A549 treated with AZD9567 at 1 μM for 4 hours (cell line): ENCODE measurements around the gene INAFM2. TPM values are rescaled to one million over a fixed set of nuclear protein-coding genes. Genes with fewer than 3 reads are reported as not detected.

Experiments used
- total RNA-seq: library from RNA; stranded (reverse); fragments of 200-300 nt; extraction: Qiagen RNA extraction; gene quantifications from 5 replicates; pipeline ENCODE4 v1.2.3, GENCODE V29; 2022; ENCODE audit not compliant: insufficient read depth

Gene INAFM2
- total RNA-seq, result 6.9 to 7.8 TPM (median 7.2 TPM) in 5 replicates

DNA sequence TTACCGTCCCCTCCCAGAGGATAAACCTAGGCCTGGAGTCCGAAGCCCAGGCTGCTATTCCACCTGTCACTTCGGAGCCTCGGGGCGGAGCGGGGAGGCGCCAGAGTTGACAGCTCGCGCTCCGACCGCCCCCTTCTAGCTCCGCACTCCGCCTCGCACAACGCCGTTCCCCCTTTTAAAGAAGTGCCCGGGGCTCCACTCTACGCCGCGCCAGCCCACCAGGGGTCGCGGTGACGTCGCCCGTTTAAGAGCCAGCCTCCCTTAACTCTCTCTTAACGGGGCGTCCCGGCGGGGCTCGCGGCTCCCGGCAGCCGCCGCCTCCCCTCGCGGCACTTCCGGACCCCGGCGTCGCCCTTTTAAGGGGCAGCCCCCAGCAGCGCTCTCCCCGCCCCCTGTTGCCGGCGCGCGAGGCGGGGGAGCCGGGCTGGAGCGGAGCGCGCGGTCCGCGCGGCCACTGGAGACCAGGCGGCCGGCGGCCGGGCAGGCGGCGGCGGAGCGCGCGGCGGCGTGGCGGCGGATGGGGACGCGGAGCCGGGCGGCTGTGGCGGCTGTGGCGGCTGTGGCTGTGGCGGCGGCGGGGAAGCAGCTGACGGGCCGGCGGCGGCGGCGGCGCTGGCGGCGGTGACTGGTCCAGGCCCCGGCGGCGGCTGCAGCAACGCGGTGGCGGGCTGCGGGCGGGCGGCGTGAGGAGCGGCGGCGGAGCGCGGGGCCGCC is at the start of gene INAFM2:
Gene INAFM2, plus strand, starts transcription at position 454 of the 714 bp plus-strand sequence. CDS start 364 bp downstream, outside the sequence.

DNA sequence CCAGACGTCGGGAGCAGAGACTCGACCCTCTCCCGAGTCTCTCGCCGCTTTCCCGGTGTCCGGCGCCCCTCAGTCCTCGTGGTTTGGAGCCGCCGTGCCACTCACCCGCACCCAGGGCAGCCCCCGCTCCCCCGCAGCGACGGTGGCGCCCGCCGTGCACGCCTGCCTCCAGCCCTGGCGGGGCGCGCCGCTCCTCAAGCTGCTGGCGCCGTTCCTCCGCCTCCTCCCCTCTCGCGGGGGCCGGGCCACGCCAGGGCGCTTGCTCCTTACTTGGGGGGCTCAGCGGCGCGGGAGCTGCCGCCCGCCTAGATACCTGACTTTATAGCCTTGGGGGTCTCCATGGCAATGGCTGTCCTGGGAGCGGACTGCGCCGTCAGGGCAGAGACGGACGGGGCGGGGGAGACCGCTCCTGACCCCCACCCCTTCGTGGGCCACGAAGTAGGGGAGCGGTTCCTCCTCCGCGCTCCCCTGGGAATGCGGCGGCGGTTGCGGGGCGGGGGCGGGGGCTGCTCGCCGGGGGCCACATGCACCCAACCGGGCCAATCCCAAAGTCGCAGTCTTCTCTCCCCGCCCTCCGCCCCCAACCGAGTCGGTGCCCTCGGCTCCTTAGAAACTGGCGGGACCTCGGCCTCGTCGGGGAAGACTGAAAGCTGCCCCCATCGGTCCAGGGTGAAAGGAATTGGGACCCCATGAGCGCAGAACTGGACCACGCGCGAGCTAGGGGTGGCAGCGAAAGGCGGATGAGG is 40.5 kb upstream of the INAFM2 start, which contains the start of gene ANKRD63:
Gene ANKRD63, minus strand, starts transcription at position 196 of the 746 bp plus-strand sequence. CDS start 478 bp downstream, outside the sequence.

DNA sequence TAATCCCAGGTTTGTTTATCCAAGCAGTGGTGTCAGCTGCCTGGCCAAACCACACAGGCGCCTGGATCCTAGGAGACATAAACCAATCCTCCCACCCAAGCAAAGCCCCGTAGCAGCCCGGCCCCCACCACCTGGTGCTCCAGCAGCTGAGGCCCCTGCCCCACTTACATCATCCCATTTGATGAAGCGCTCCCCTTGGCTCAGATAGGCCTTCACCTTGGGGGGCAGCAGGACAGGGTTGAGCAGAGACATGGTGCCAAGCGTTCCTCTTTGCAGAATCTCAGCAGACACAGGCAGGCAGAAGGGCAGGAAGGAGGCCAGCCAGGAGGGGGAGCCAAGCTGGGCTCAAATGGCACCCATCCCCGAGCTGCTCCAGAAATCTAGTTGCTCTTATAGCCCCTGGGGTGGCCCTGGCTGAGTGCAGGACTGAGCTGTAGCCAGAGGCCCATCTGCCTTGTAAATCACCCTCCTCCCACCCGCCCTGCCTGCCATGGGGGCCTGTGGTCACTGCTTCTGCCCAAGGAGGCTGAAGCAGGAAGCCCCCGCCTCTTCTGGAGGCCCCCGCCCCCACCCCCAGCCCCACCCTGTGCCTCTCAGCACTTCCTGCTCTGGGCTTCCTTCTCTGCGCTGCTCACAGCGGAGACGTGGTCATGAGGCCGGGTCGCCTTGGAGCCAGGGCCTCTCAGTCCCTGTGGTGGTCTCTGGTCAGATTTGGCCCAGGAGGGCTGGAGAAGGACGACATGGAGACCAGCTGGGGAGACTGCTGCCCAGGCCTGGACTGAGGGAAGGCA is 15.9 kb upstream of the INAFM2 start, which contains the start of gene PLCB2:
Gene PLCB2, minus strand, starts transcription at position 515 of the 791 bp plus-strand sequence. Its CDS starts 263 bp downstream, at position 252.

DNA sequence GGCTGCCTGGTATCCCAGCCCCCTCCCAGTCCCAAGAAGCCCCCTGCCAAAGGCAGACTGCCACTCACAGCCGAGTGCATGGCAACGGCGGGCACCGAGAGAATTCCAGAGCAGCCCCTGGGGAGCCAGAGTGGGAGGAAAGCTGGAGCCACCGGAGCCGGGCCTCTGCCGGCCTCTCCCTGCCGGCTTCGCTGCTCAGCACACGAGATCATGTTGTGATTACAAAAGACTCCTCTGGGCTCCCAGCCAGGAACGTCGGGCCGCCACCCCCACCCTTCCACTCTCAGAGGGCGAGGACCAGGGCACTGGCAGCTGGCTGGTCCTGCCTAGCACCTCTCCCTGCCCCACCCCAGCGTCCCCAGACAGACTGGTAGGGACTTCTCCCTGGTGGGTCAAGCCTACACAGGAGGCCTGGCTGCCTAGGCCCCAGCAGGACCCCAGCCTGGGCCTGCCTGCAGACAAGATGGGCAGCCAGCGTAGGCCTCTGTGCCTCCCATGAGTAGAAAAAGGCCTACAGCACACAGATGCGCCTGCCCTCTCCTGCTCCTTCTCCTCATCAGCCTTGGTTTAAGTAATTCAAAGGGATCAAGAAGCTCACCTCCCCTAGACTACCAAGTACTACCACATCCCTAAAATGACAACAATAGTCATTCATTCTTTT is 17.4 kb downstream of the INAFM2 start, which contains the start of gene CCDC9B:
Gene CCDC9B, minus strand, starts transcription at position 200 of the 661 bp plus-strand sequence. Its CDS starts 120 bp downstream, at position 80.

DNA sequence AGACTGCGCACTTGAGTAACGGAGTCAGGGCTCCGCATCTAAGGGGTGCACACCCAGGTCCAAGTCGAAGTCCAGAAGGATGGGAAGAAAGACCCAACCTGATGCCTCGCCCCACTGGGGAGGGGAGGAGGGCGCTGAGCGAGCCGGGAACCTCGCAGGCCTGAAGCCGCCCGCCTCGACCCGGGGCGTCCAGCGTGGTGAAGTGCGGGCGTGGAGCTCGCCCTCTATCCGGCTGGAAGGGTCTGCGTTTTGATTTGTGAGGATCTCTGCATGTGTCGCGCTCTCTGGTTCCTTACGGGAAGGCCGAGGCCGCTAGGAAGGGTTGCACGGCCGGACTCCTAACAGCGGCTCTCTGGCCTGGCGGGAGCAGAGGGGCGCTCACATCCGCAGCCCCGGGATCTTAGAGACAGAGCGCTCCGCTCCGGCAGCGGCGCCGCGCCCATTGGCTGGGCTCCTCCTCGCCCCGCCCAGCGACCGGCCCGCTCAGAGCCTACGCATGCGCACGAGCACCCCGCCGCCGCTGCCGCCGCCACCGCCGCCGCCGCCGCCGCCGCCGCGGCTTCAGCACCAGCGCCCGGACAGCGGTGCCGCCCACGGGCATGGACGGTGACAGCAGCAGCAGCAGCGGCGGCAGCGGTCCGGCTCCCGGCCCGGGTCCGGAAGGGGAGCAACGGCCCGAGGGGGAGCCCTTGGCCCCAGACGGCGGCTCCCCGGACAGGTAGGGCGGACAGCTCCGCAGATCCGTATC is 34.4 kb downstream of the INAFM2 start, which contains the start of gene DISP2:
Gene DISP2, plus strand, starts transcription at position 497 of the 748 bp plus-strand sequence. Its CDS starts 103 bp downstream, at position 600.

Other genes with a start within 250 kb of the INAFM2 start
- gene BMF, start 214.8 kb upstream of the INAFM2 start, total RNA-seq, result 0.42 to 1.4 TPM (median 1.2 TPM) in 5 replicates
- gene BUB1B, start 162.6 kb upstream of the INAFM2 start, total RNA-seq, result 24.6 to 27.6 TPM (median 25.8 TPM) in 5 replicates
- gene PAK6, start 84.6 kb upstream of the INAFM2 start, total RNA-seq, result 0.16 to 0.31 TPM (median 0.24 TPM) in 4 of 5 replicates, not detected in the other
- 0.14 to 0.35 TPM (median 0.34 TPM) in 4 of 5 replicates, not detected in the other for gene ANKRD63, start 40.6 kb upstream of the INAFM2 start, total RNA-seq
- 0.52 to 1.2 TPM (median 0.73 TPM) in 4 of 5 replicates, not detected in the other for gene PLCB2, start 15.8 kb upstream of the INAFM2 start, total RNA-seq
- gene CCDC9B, start 17.2 kb downstream of the INAFM2 start, total RNA-seq, result 15.6 to 19.3 TPM (median 15.8 TPM) in 5 replicates
- gene PHGR1, start 27.3 kb downstream of the INAFM2 start, total RNA-seq, result not detected in 5 replicates
- gene DISP2, start 34.5 kb downstream of the INAFM2 start, total RNA-seq, result 0.71 to 2.2 TPM (median 1.3 TPM) in 4 of 5 replicates, not detected in the other
- 39.4 to 49.4 TPM (median 45.5 TPM) in 5 replicates for gene KNSTRN, start 59.0 kb downstream of the INAFM2 start, total RNA-seq
- gene IVD, start 82.1 kb downstream of the INAFM2 start, total RNA-seq, result 13.2 to 25.9 TPM (median 15.2 TPM) in 5 replicates
- gene BAHD1, start 117.3 kb downstream of the INAFM2 start, total RNA-seq, result 9.1 to 11.9 TPM (median 11.7 TPM) in 5 replicates
- 9.6 to 17.9 TPM (median 16.4 TPM) in 5 replicates for gene CHST14, start 147.3 kb downstream of the INAFM2 start, total RNA-seq
- 14.6 to 17.3 TPM (median 15.5 TPM) in 5 replicates for gene CCDC32, start 241.3 kb downstream of the INAFM2 start, total RNA-seq
- 8.6 to 17.1 TPM (median 16.1 TPM) in 5 replicates for gene RPUSD2, start 245.6 kb downstream of the INAFM2 start, total RNA-seq